HG03521 (cell line): ENCODE data around the gene CYP24A1.

ENCODE experiments used
- ATAC-seq: cut with Tn5 transposase; IDR thresholded peaks from one replicate; pipeline ENCODE4 v1.9.1; 2021; ENCODE audit warnings: mild to moderate bottlenecking, moderate library complexity; ENCODE audit not compliant: unreplicated experiment

CYP24A1 gene

GRCh38 chr20:54115172-54115854 lies 58.5 kb downstream of the CYP24A1 start:
- no peak for ATAC-seq

- ATAC-seq, result no peak
Observed at GRCh38 chr20:54114109-54114508, 59.7 kb downstream of the CYP24A1 start.

- ATAC-seq, result no peak
Observed at GRCh38 chr20:54113566-54113965, 60.2 kb downstream of the CYP24A1 start.

GRCh38 chr20:54112221-54112884 lies 61.4 kb downstream of the CYP24A1 start:
- no peak for ATAC-seq

- ATAC-seq, result no peak
Observed at GRCh38 chr20:54111460-54111859, 62.3 kb downstream of the CYP24A1 start.

GRCh38 chr20:54110457-54110856 lies 63.3 kb downstream of the CYP24A1 start:
- ATAC-seq, result no peak

- ATAC-seq, result no peak
Observed at GRCh38 chr20:54110041-54110440, 63.7 kb downstream of the CYP24A1 start.

GRCh38 chr20:54108817-54109216 lies 65.0 kb downstream of the CYP24A1 start:
- ATAC-seq, result no peak

GRCh38 chr20:54108326-54108642 lies 65.5 kb downstream of the CYP24A1 start:
- ATAC-seq, result no peak

- no peak for ATAC-seq
Observed at GRCh38 chr20:54107600-54108325, 66.0 kb downstream of the CYP24A1 start.

- no peak for ATAC-seq
Observed at GRCh38 chr20:54107181-54107580, 66.6 kb downstream of the CYP24A1 start.

GRCh38 chr20:54106162-54106561 lies 67.6 kb downstream of the CYP24A1 start:
- no peak for ATAC-seq

- no peak for ATAC-seq
Observed at GRCh38 chr20:54105653-54106052, 68.1 kb downstream of the CYP24A1 start.

GRCh38 chr20:54104781-54105180 lies 69.0 kb downstream of the CYP24A1 start:
- no peak for ATAC-seq

- ATAC-seq, result no peak
Observed at GRCh38 chr20:54103762-54104600, 69.8 kb downstream of the CYP24A1 start.
